ENCODE data around the gene TMEM254. TPM values are rescaled to one million over a fixed set of nuclear protein-coding genes. Genes with fewer than 3 reads are reported as not detected.
"Not testable (repeated sequence)": the region's sequence is repeated elsewhere in the genome, so short reads cannot be mapped to it uniquely, and the experiment has no call there.

Gene TMEM254
- total and polyA plus RNA-seq, 9 of the 15 experiments (the other 6 are each of a cell fraction or from before 2014, with no cell fraction given), result 0.59 to 4.7 (median 1.9) TPM

DNA sequence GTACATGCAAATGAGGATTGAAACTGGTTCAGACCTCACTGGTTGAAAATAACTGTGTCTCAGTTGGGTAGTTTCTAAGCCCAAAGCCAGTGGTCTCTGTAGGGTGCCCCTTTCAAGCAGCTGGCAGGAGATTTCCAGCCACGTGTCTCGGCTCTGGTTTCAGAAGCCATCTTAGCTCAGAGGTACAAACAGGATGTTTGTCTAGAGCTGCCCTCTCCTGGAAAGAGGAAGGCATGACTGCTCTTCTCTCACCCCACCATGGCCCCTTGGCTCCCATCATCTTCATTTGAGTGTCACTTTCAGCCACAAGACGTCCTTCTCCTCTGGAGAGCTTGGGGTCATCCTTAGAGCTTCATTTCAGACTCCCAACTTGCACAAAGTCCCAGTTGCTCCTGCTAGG, 49.3 kb upstream of the TMEM254 start:
- CTCF ChIA-PET (ENCODE audit: low intra/inter-chr PET ratio); H3K4me2 ChIP-seq (ENCODE audit: insufficient read depth, low read length); in situ Hi-C loops (cut with MboI); BruUV-seq (replicated peaks); FAIRE-seq; H3K27me3 ChIP-seq (ENCODE audit: control insufficient read depth in 2 of 2, insufficient read depth in 2 of 2, low read length in 2 of 2); H3K4me3 ChIP-seq; H3K36me3 ChIP-seq (ENCODE audit: control insufficient read depth, insufficient read depth, low read length); H3K9ac ChIP-seq (ENCODE audit: insufficient read depth in 1 of 2, low read depth in 2 of 2, low read length in 2 of 2); H4K20me1 ChIP-seq (replicated peaks; ENCODE audit: control insufficient read depth, insufficient read depth, low read length); intact Hi-C loops (cut with micrococcal nuclease); H3K9me1 ChIP-seq (ENCODE audit: control insufficient read depth, insufficient read depth, low read length); H3K9me3 ChIP-seq (replicated peaks; ENCODE audit: control insufficient read depth, insufficient read depth, low read depth, low read length); H3K27ac ChIP-seq (ENCODE audit: extremely low read depth, low read depth, low read length); H3K4me1 ChIP-seq (replicated peaks in 1 of 2; ENCODE audit: control insufficient read depth in 2 of 2, insufficient read depth in 2 of 2, low read length in 2 of 2); H3K79me2 ChIP-seq (ENCODE audit: control insufficient read depth, insufficient read depth, low read length): not testable (repeated sequence)
- peak in 2 of 3 experiments; percentile 21 to 25; a peak in 2 of 6 replicates for TF ChIP-seq CTCF (IDR thresholded peaks at IDR 0.05 in 2 of 3, conservative IDR thresholded peaks at IDR 0.05 in 1 of 3; ENCODE audit: insufficient read depth in 2 of 3, low read depth in 1 of 3, low read length in 3 of 3)
- POLR2A ChIA-PET, result interaction anchor here (1.8 kb wide), 1 partner anchor 15 kb away, joined by 7 read pairs; no protein-coding TSS in a partner anchor
- 3% methylated on average over 3 of the region's 3 CpGs for WGBS (ENCODE audit: insufficient coverage, low coverage, missing lambda C conversion rate)
- DNase-seq (ENCODE audit: extremely low read depth in 1 of 4, low spot score in 3 of 4) (peak in 2 of 4 experiments; percentile 17 to 24), ATAC-seq (peak; percentile 91)
- peak overlapping the region; percentile 55; the same call in 1 of the 2 replicates for H2AFZ ChIP-seq (ENCODE audit: low read depth, low read length)

DNA sequence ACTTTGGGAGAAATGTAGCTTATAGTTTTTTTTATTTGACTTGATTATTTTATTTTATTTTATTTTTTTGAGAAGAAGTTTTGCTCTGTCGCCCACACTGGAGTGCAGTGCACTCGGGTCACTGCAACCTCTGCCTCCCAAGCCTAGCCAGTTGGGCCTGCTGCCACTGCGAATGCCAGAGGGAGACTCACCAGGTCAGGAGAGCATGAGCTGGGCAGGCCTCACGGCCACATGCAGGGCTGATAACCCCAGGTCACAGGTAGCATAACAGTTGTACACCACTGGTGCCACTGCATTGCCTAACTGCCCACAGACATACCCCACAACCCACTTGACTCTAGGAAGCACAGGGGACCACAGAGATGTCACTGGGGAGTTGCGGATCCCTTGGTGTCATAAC, 48.6 kb upstream of the TMEM254 start:
- H3K79me2 ChIP-seq (ENCODE audit: control insufficient read depth, insufficient read depth, low read length); H3K27ac ChIP-seq (ENCODE audit: extremely low read depth, low read depth, low read length); POLR2A ChIA-PET; H3K9me3 ChIP-seq (replicated peaks; ENCODE audit: control insufficient read depth, insufficient read depth, low read depth, low read length); H3K4me2 ChIP-seq (ENCODE audit: insufficient read depth, low read length); H3K36me3 ChIP-seq (ENCODE audit: control insufficient read depth, insufficient read depth, low read length); BruUV-seq (replicated peaks); H3K9me1 ChIP-seq (ENCODE audit: control insufficient read depth, insufficient read depth, low read length); ATAC-seq; CTCF ChIA-PET (ENCODE audit: low intra/inter-chr PET ratio); H3K27me3 ChIP-seq (ENCODE audit: control insufficient read depth in 2 of 2, insufficient read depth in 2 of 2, low read length in 2 of 2); H3K9ac ChIP-seq (ENCODE audit: insufficient read depth in 1 of 2, low read depth in 2 of 2, low read length in 2 of 2); H2AFZ ChIP-seq (ENCODE audit: low read depth, low read length); FAIRE-seq; in situ Hi-C loops (cut with MboI); H3K4me1 ChIP-seq (replicated peaks in 1 of 2; ENCODE audit: control insufficient read depth in 2 of 2, insufficient read depth in 2 of 2, low read length in 2 of 2); intact Hi-C loops (cut with micrococcal nuclease); H3K4me3 ChIP-seq; DNase-seq (ENCODE audit: extremely low read depth in 1 of 4, low spot score in 3 of 4); H4K20me1 ChIP-seq (replicated peaks; ENCODE audit: control insufficient read depth, insufficient read depth, low read length): not testable (repeated sequence)
- WGBS (ENCODE audit: insufficient coverage, low coverage, missing lambda C conversion rate), result 3% methylated on average over 5 of the region's 5 CpGs
